GM12865 (cell line): ENCODE data around the gene DTNBP1.

Experiments used
- DNase-seq: peaks from one replicate; pipeline ENCODE4 v3.0.0; 2010; ENCODE audit warnings: low read depth
- H3K4me3 ChIP-seq: 2 replicates; pipeline ENCODE4 v1.5.1; 2011; ENCODE audit warnings: mild to moderate bottlenecking, low read depth, low read length, control low read depth
- TF ChIP-seq, protein P1 (sequence below): IDR thresholded peaks from 2 replicates; pipeline ENCODE4 v1.5.1; 2011; ENCODE audit warnings: low read length, control low read depth, low read depth, inconsistent platforms; ENCODE audit not compliant: insufficient read depth; ENCODE audit errors: missing control alignments

Gene DTNBP1

DNA sequence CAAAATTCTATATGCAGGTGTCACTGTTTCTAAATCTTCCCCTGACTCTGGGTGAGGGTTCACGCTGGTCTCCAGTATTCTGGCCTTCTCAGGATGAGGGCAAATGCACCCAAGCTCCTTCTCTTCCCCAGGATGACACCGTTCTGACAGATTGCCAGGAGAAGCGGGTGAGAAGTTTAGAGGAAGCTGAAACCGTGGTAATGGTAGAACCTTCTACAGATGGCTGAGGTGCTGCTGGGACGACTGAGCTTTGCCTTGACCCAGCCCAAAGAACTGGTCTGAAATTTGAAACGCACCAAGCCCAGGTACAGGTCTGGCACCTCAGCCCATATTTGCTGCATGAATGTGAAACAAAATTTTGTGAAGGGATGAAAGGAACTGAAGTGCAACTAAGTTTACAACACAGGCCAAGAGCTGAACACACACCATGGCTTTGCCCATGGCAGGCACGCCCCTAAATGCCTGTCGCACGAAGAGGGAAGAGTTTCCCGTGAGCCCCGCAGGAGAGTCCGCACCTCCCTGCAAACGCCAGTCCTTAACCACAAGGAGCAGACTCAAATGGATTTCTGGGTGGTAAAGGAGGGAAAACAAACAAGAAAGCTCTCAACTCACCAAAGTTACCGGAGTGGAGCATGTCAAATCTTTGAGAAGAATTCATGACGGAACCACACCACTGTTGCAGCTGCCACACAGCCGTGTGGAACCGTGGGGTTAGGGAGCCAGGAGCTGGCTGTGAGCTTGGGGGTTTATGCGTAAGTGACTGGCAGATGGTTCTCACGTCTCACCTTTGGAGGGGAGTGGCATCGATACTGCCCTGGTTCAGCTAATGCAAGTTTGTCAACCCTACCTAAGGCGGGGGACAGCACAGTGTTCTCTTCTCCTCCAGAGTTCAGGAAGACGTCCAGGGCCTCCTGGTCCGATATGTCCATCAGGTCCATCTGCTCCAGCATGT lies 138.9 kb downstream of the DTNBP1 start:
- TF ChIP-seq, protein P1, sequence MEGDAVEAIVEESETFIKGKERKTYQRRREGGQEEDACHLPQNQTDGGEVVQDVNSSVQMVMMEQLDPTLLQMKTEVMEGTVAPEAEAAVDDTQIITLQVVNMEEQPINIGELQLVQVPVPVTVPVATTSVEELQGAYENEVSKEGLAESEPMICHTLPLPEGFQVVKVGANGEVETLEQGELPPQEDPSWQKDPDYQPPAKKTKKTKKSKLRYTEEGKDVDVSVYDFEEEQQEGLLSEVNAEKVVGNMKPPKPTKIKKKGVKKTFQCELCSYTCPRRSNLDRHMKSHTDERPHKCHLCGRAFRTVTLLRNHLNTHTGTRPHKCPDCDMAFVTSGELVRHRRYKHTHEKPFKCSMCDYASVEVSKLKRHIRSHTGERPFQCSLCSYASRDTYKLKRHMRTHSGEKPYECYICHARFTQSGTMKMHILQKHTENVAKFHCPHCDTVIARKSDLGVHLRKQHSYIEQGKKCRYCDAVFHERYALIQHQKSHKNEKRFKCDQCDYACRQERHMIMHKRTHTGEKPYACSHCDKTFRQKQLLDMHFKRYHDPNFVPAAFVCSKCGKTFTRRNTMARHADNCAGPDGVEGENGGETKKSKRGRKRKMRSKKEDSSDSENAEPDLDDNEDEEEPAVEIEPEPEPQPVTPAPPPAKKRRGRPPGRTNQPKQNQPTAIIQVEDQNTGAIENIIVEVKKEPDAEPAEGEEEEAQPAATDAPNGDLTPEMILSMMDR = no peak
- H3K4me3 ChIP-seq = no peak overlapping the region
- DNase-seq = no peak

DNA sequence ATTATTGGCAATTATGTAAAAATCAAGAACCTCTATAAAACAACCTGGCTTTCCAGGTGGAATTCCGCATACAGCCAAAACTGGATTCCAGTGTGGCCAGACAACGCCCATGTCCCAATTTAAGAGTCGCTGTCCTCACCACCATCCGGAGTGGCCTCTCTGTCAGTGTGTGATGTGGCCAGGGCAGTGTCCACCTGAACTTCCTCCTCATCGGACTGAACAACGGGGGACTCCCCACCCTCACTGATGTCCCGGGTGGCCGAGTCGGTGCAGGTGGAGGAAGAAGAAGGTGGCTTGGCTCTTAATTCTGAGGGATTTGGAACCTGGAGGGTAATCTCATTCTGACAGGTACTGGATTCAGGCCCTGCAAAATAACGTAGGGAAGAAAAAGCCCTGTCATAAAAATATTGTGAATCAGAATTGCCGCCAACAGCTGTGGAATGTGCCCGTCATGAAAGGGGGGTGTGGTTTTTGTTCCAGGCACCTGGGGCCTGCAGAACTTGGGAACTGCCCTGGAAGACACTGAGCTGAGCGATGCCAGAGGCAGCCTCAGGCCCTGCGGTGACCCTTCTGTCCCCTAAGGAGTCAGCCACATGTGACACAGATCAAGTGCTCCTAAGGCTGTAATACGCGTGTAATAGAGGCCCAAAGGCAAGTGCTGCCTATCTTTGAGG lies 139.8 kb downstream of the DTNBP1 start:
- no peak overlapping the region for H3K4me3 ChIP-seq
- TF ChIP-seq, protein P1 = no peak
- no peak for DNase-seq

DNA sequence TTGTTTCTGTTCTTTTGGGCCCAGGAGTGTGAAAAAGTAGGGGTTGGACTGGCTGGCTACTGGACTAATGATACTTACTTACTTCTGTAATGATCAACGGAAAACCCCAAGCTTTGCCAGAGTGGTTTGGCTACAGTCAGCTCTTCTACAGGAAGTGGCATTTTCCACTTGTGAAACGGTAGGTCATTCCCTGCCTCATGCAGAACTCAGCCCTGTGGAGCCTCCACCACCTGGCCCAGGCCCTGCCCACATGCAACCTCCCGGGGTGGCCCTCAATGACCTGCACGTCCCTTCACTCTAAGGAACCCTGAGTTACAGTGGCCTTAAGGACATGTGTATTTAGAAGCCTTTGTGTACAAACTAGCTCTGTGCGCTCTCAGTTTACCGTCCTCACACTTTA lies 140.4 kb downstream of the DTNBP1 start:
- no peak overlapping the region for H3K4me3 ChIP-seq
- TF ChIP-seq, protein P1 = no peak
- DNase-seq = peak; percentile 41

DNA sequence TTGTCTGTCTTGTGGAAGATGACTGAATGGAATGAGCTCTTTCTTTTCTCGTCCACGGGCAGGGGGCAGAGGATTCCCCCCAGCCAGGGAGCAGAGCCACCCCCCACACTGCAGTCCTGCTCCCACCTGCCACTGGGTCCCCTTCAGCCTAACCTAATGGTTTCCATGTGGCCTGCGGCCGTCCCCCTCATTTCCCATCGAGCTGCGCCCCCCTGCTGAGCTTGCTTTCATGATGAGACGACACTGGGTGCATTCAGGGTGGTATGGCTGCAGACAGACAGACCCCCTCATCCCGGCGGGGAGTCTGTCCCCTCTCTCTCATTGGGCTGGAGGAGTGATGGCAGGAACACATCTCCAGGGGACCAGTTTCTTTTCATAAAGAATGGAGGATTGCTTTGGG lies 140.8 kb downstream of the DTNBP1 start:
- TF ChIP-seq, protein P1 = no peak
- no peak for DNase-seq
- H3K4me3 ChIP-seq = no peak overlapping the region

DNA sequence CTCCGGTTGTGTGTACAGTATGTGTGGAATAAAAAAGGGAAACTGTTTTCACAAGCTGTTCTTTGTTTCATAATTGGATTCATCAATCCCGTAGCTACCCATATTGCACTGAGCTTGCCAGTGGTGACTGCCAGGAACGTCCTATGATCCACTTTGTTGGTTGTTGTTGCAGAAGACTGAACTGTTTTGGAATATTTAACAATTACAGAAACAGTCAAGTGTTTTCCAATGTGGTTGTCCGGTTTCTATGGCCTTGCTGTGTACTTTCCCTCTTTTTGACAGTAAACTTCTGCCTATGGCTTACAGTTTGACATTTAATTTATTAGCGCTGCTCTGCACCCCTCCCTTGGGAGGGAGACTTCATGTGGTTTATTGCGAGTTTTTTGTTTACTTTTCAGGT lies 141.2 kb downstream of the DTNBP1 start:
- H3K4me3 ChIP-seq = no peak overlapping the region
- no peak for DNase-seq
- TF ChIP-seq, protein P1 = no peak

DNA sequence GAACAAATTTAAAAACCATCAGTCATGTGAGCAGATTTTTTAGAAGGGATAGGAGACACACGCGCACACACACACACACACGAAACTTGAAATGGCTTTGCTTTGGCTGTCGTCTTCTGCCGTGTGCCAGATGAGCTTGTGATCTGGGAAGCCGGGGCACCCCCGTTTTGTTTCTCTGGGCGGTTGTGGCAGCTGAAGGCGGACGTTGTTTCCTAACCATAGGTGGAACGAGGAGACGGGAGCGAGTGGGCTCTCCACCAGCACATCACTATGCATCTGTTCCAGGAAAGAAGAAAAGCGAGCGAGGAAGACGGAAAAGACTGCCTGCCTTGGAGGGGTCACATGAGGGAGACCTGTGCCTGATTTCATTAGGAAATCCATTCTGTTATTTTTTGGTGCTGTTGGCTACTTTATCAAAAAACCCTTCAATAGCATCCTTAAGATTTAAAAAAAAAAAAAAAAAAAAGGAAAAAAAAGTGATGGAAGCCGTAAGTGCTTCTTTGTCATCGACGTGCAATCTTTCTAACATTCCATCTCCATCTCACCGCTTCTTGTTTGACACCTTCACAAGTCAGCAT lies 142.1 kb downstream of the DTNBP1 start:
- no peak for DNase-seq
- H3K4me3 ChIP-seq = no peak overlapping the region
- TF ChIP-seq, protein P1 = no peak
